K562 (cell line): ENCODE results near the gene ZNF726. TPM values are rescaled to one million over a fixed set of nuclear protein-coding genes. Genes with fewer than 3 reads are reported as not detected.
A peak's percentile ranks its signal among the peaks of the same experiment; 100 is the strongest.

Source experiments
- ARID4B ChIP-seq: sonication (generic); formaldehyde crosslinking; IDR thresholded peaks from 2 replicates; pipeline ENCODE4 v1.8.0; 2022; ENCODE audit warnings: mild to moderate bottlenecking, missing genetic modification reagents
- ATF1 ChIP-seq, 2 experiments: fragments of 450-650 bp in 1 of 2; IDR thresholded peaks; 2 replicates each; pipeline ENCODE4 v1.6.1; 2016; ENCODE audit warnings: missing compliant biosample characterization in 1 of 2, missing genetic modification characterization in 1 of 2
- ATF7 ChIP-seq: fragments of 450-650 bp; IDR thresholded peaks from 2 replicates; pipeline ENCODE4 v1.7.1; 2014; ENCODE audit warnings: mild to moderate bottlenecking, moderate library complexity
- CBFB ChIP-seq: sonication (generic); formaldehyde crosslinking; IDR thresholded peaks from 2 replicates; pipeline ENCODE4 v1.4.0; 2020; ENCODE audit warnings: mild to moderate bottlenecking, missing genetic modification reagents
- KAT8 ChIP-seq: fragments of 450-650 bp; IDR thresholded peaks from 2 replicates; pipeline ENCODE4 v1.6.1; 2016; ENCODE audit warnings: low read depth, mild to moderate bottlenecking
- MCM3 ChIP-seq: fragments of 450-650 bp; IDR thresholded peaks from 2 replicates; pipeline ENCODE4 v1.6.1; 2016
- MCM7 ChIP-seq, 2 experiments: fragments of 450-650 bp; IDR thresholded peaks; 2 replicates each; pipeline ENCODE4 v1.6.1; 2016 to 2018
- NFATC3 ChIP-seq: fragments of 450-650 bp; IDR thresholded peaks from 2 replicates; pipeline ENCODE4 v1.6.1; 2017; ENCODE audit warnings: mild to moderate bottlenecking
- PHF20 ChIP-seq: fragments of 450-650 bp; IDR thresholded peaks from 2 replicates; pipeline ENCODE4 v1.6.1; 2018; ENCODE audit not compliant: partially characterized antibody
- PHF8 ChIP-seq: fragments of 200-600 bp; sonication (generic); IDR thresholded peaks from 2 replicates; pipeline ENCODE4 v1.6.1; 2012; ENCODE audit warnings: mixed run types, mild to moderate bottlenecking, inconsistent platforms, low read length, moderate library complexity, borderline replicate concordance
- PKNOX1 ChIP-seq: fragments of 450-650 bp; IDR thresholded peaks from 2 replicates; pipeline ENCODE4 v1.6.1; 2016
- POLR2A ChIP-seq: fragments of 450-650 bp; conservative IDR thresholded peaks from 2 replicates; pipeline ENCODE4 v1.6.1; 2016
- POLR2H ChIP-seq: IDR thresholded peaks from 2 replicates; pipeline ENCODE4 v1.6.1; 2016; ENCODE audit warnings: missing genetic modification characterization, low read depth, mild to moderate bottlenecking, control low read depth, missing compliant biosample characterization, moderate library complexity
- PTTG1 ChIP-seq: fragments of 450-650 bp; IDR thresholded peaks from 2 replicates; pipeline ENCODE4 v1.6.1; 2016; ENCODE audit warnings: low read depth, mild to moderate bottlenecking, missing genetic modification characterization, missing compliant biosample characterization
- PURB ChIP-seq: sonication (generic); formaldehyde crosslinking; IDR thresholded peaks from 2 replicates; pipeline ENCODE4 v1.9.0; 2021; ENCODE audit warnings: low read depth, mild to moderate bottlenecking, missing genetic modification reagents
- RBBP5 ChIP-seq: fragments of 200-600 bp; sonication (generic); IDR thresholded peaks from 2 replicates; pipeline ENCODE4 v1.6.1; 2012; ENCODE audit warnings: borderline replicate concordance, mild to moderate bottlenecking, low read length, control low read depth, inconsistent platforms; ENCODE audit not compliant: insufficient read depth, poor library complexity, severe bottlenecking
- TBP ChIP-seq: optimal IDR thresholded peaks from 2 replicates; pipeline ENCODE3; 2011; ENCODE audit warnings: low read depth, low read length, improper control_type of control experiment
- ZNF121 ChIP-seq: sonication (generic); formaldehyde crosslinking; conservative IDR thresholded peaks from 2 replicates; pipeline ENCODE4 v1.8.0; 2022; ENCODE audit warnings: missing genetic modification reagents
- polyA plus RNA-seq, 8 experiments: library from polyadenylated mRNA; depleted of rRNA in 4 of 8; stranded (reverse) in 5 of 8; unstranded in 3 of 8; fragments of >200 nt; fragmentation: Nextera tagmentation in 2 of 8; fragmentation: Illumina TruSeq in 1 of 8; extraction: Ambion mirVana in 2 of 8; extraction: Trizol in 1 of 8; gene quantifications; 2 replicates each; pipeline versions ENCODE4 v1.2.1 to v1.2.3, GENCODE V29; 2011 to 2014; ENCODE audit warnings: inconsistent platforms in 1 of 8, missing spikeins in 1 of 8
- total RNA-seq, 7 experiments: library from RNA; depleted of rRNA in 6 of 7; stranded (reverse); fragments of >200 nt in 6 of 7; fragmentation: Illumina TruSeq in 2 of 7; extraction: Trizol in 2 of 7; gene quantifications; 2 replicates each; pipeline versions ENCODE4 v1.2.1 to v1.2.3, GENCODE V29; 2011 to 2021; ENCODE audit warnings: low replicate concordance in 1 of 7
- TF ChIP-seq, protein P1 (sequence below), 2 experiments: IDR thresholded peaks; 2 replicates each; pipeline ENCODE4 v1.6.1; 2012; ENCODE audit warnings: improper control_type of control experiment in 2 of 2, low read depth in 2 of 2, low read length in 2 of 2, borderline replicate concordance in 1 of 2
- TF ChIP-seq, protein P2 (sequence below): sonication (generic); formaldehyde crosslinking; IDR thresholded peaks from 2 replicates; pipeline ENCODE4 v1.9.0; 2022; ENCODE audit warnings: mild to moderate bottlenecking, missing genetic modification reagents

Gene ZNF726
- total and polyA plus RNA-seq, 9 of the 15 experiments (the other 6 are each of a cell fraction or from before 2014, with no cell fraction given), result 8.6 to 20.8 (median 14.6) TPM

DNA sequence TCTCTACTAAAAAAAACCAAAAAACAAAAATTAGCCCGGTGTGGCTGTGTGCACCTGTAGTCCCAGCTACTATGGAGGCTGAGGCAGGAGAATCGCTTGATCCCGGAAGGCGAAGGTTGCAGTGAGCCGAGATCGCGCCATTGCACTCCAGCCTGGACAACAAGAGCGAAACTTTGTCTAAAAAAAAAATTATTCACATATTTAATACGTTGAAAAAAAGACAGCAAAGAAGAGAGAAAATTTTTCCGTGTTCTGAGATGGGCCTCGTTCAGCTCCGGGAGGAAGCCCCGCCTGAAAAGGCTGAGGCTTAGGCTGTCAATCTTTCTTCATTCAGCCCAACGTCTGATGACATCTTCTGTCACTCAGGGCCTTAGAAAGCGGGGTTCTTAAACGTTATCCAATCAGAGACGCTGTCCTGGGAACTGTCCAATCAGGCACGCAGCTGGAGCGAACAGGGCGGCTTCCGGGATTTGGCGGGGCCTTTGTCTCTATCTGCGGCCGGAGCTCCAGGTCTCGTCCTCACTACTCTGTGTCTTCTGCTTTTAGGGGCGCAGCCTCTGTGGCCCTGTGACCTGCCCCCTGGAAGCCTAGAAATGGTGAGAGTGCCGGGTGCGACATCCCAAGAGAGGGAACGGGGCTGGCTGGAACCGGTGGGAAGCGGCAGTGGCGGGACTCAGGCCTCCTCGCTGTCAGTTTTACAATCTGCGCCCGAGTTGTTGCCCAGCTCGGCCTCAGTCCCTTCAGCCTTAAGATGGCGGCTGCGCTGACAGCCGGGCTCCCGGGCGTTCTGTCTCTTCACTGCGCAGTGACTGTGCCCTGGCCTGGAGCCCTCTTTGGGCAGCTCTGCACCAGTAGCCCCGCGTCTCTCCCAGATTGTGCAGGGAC, at the start of gene ZNF726 (continued):
- TF ChIP-seq PURB (CRISPR knock-in tag) (no peak), TBP (peak; percentile 70), POLR2A (peak; percentile 86), KAT8 (peak; percentile 65; the same call in 1 of the 2 replicates), PHF8 (peak; percentile 83), ZNF121 (CRISPR knock-in tag) (no peak), NFATC3 (no peak), ARID4B (peak; percentile 36; the same call in 1 of the 2 replicates), RBBP5 (peak; percentile 62), MCM7 (IDR thresholded peaks at IDR 0.05) (no peak), PHF20 (peak; percentile 46), CBFB (no peak), PTTG1 (tag) (no peak), ATF1 (CRISPR knock-in tag; IDR thresholded peaks at IDR 0.05) (no peak), ATF1 (tag; IDR thresholded peaks at IDR 0.05) (peak; percentile 88), PKNOX1 (peak; percentile 99), ATF7 (peak; percentile 84), MCM3 (no peak), POLR2H (peak; percentile 79)
- TF ChIP-seq, protein P1, sequence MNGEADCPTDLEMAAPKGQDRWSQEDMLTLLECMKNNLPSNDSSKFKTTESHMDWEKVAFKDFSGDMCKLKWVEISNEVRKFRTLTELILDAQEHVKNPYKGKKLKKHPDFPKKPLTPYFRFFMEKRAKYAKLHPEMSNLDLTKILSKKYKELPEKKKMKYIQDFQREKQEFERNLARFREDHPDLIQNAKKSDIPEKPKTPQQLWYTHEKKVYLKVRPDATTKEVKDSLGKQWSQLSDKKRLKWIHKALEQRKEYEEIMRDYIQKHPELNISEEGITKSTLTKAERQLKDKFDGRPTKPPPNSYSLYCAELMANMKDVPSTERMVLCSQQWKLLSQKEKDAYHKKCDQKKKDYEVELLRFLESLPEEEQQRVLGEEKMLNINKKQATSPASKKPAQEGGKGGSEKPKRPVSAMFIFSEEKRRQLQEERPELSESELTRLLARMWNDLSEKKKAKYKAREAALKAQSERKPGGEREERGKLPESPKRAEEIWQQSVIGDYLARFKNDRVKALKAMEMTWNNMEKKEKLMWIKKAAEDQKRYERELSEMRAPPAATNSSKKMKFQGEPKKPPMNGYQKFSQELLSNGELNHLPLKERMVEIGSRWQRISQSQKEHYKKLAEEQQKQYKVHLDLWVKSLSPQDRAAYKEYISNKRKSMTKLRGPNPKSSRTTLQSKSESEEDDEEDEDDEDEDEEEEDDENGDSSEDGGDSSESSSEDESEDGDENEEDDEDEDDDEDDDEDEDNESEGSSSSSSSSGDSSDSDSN (IDR thresholded peaks at IDR 0.05; ENCODE audit: borderline replicate concordance in 1 of 2, low read depth in 2 of 2, low read length in 2 of 2), result peak in 1 of 2 experiments; percentile 24; a peak in 1 of 4 replicates
- TF ChIP-seq, protein P2, sequence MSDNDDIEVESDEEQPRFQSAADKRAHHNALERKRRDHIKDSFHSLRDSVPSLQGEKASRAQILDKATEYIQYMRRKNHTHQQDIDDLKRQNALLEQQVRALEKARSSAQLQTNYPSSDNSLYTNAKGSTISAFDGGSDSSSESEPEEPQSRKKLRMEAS (CRISPR knock-in tag), result no peak
